Keratinocyte (primary cell): ENCODE data around the gene DPF3. TPM values are rescaled to one million over a fixed set of nuclear protein-coding genes. Genes with fewer than 3 reads are reported as not detected.

Experiments
- DNase-seq: peaks from one replicate; pipeline ENCODE4 v3.0.0-alpha.2; 2011; ENCODE audit warnings: low read depth, missing footprints, low spot score
- FAIRE-seq: peaks from 2 replicates; lab custom pipeline; 2011; peaks lifted over from hg19 to GRCh38; lab: Jason Lieb, UNC
- H2AFZ ChIP-seq: 2 replicates; pipeline ENCODE4 v1.6.0; 2012; ENCODE audit warnings: low read length, control low read depth, inconsistent platforms; ENCODE audit not compliant: control insufficient read depth
- H3K27ac ChIP-seq: 2 replicates; pipeline ENCODE4 v1.5.1; 2011; ENCODE audit warnings: low read length; ENCODE audit not compliant: control insufficient read depth, insufficient read depth
- H3K27me3 ChIP-seq: 3 replicates; pipeline ENCODE4 v1.6.0; 2011; ENCODE audit warnings: low read length; ENCODE audit not compliant: control insufficient read depth, insufficient read depth; ENCODE audit errors: extremely low read depth
- H3K36me3 ChIP-seq, 2 experiments: 2 replicates in 1 of 2; 3 replicates in 1 of 2; pipeline ENCODE4 v1.5.1; 2011; ENCODE audit warnings: low read length in 2 of 2, mild to moderate bottlenecking in 1 of 2; ENCODE audit not compliant: control insufficient read depth in 2 of 2, insufficient read depth in 2 of 2; ENCODE audit errors: extremely low read depth in 1 of 2
- H3K4me1 ChIP-seq: 3 replicates; pipeline ENCODE4 v1.5.1; 2011; ENCODE audit warnings: low read length; ENCODE audit not compliant: control insufficient read depth, insufficient read depth; ENCODE audit errors: extremely low read depth
- H3K4me2 ChIP-seq: 3 replicates; pipeline ENCODE4 v1.6.0; 2011; ENCODE audit warnings: low read depth, low read length; ENCODE audit not compliant: control insufficient read depth, insufficient read depth; ENCODE audit errors: extremely low read depth
- H3K4me3 ChIP-seq, 3 experiments: fragments of 200-600 bp in 1 of 3; sonication (generic) in 1 of 3; 2 replicates in 2 of 3; 3 replicates in 1 of 3; pipeline ENCODE4 v1.5.1; 2011 to 2016; ENCODE audit warnings: low read length in 3 of 3, mild to moderate bottlenecking in 3 of 3, control low read depth in 2 of 3, inconsistent platforms in 1 of 3, low read depth in 1 of 3, mixed read lengths in 1 of 3, mixed run types in 1 of 3, moderate library complexity in 1 of 3; ENCODE audit not compliant: control insufficient read depth in 2 of 3, insufficient read depth in 2 of 3; ENCODE audit errors: extremely low read depth in 1 of 3
- H3K79me2 ChIP-seq: 2 replicates; pipeline ENCODE4 v1.6.0; 2012; ENCODE audit warnings: low read length; ENCODE audit not compliant: control insufficient read depth, insufficient read depth
- H3K9ac ChIP-seq: 3 replicates; pipeline ENCODE4 v1.6.0; 2011; ENCODE audit warnings: low read length; ENCODE audit not compliant: control insufficient read depth, insufficient read depth; ENCODE audit errors: extremely low read depth
- H3K9me1 ChIP-seq: 3 replicates; pipeline ENCODE4 v1.6.0; 2011; ENCODE audit warnings: low read length; ENCODE audit not compliant: control insufficient read depth, insufficient read depth; ENCODE audit errors: extremely low read depth
- H3K9me3 ChIP-seq: 2 replicates; pipeline ENCODE4 v1.5.1; 2012; ENCODE audit warnings: low read depth, low read length; ENCODE audit not compliant: control insufficient read depth
- H4K20me1 ChIP-seq: 3 replicates; pipeline ENCODE4 v1.6.0; 2011; ENCODE audit warnings: low read length; ENCODE audit not compliant: control insufficient read depth, insufficient read depth; ENCODE audit errors: extremely low read depth
- EZH2 ChIP-seq: IDR thresholded peaks from one replicate; pipeline ENCODE4 v1.6.1; 2012; ENCODE audit warnings: inconsistent platforms, mild to moderate bottlenecking, low read length, moderate library complexity
- dilution Hi-C: fragments of 300-500 bp; cut with MboI; formaldehyde crosslinking; loops from one replicate; pipeline ENCODE4 v1.7.0; 2020; ENCODE audit warnings: low sequenced_read_pairs; ENCODE audit not compliant: extremely low pct_ligation_motif_present
- polyA plus RNA-seq, 5 experiments: library from polyadenylated mRNA; depleted of rRNA in 3 of 5; stranded (reverse) in 3 of 5; stranded (forward) in 1 of 5; unstranded in 1 of 5; fragments of >200 nt; gene quantifications; 1 replicate in 1 of 5; 2 replicates in 3 of 5; 3 replicates in 1 of 5; pipeline versions ENCODE4 v1.2.1 to v1.2.3, GENCODE V29; 2011 to 2012; ENCODE audit warnings: missing spikeins in 2 of 5, low read depth in 1 of 5, low replicate concordance in 1 of 5
- TF ChIP-seq, protein P1 (sequence below), 3 experiments: IDR thresholded peaks in 1 of 3; conservative IDR thresholded peaks in 1 of 3; optimal IDR thresholded peaks in 1 of 3; 2 replicates in 2 of 3; 3 replicates in 1 of 3; pipeline versions ENCODE3 to v1.5.1; 2011; ENCODE audit warnings: low read length in 3 of 3, mild to moderate bottlenecking in 3 of 3, moderate library complexity in 2 of 3, control low read depth in 1 of 3, inconsistent platforms in 1 of 3; ENCODE audit not compliant: insufficient read depth in 2 of 3; ENCODE audit errors: extremely low read depth in 1 of 3

The DPF3 gene
- polyA plus RNA-seq, 1 donor (not counting 4 experiments of a cell fraction or from before 2014, with no cell fraction given) = 1.1 TPM

- H3K4me2 ChIP-seq = no peak overlapping the region
- H3K79me2 ChIP-seq = no peaks in the 10 kb centered on the region
- DNase-seq = no peak
- dilution Hi-C loops = no loop called here
- no peaks in the 10 kb centered on the region for H3K9me3 ChIP-seq
- peaks cover 9% of the 10 kb centered on the region for H3K4me1 ChIP-seq
- FAIRE-seq = no peak
- no peak overlapping the region for H3K9ac ChIP-seq
- no peaks in the 10 kb centered on the region for H3K27me3 ChIP-seq
- H3K27ac ChIP-seq = no peak overlapping the region
- H4K20me1 ChIP-seq = no peaks in the 10 kb centered on the region
- TF ChIP-seq EZH2 = no peak
- TF ChIP-seq, protein P1, sequence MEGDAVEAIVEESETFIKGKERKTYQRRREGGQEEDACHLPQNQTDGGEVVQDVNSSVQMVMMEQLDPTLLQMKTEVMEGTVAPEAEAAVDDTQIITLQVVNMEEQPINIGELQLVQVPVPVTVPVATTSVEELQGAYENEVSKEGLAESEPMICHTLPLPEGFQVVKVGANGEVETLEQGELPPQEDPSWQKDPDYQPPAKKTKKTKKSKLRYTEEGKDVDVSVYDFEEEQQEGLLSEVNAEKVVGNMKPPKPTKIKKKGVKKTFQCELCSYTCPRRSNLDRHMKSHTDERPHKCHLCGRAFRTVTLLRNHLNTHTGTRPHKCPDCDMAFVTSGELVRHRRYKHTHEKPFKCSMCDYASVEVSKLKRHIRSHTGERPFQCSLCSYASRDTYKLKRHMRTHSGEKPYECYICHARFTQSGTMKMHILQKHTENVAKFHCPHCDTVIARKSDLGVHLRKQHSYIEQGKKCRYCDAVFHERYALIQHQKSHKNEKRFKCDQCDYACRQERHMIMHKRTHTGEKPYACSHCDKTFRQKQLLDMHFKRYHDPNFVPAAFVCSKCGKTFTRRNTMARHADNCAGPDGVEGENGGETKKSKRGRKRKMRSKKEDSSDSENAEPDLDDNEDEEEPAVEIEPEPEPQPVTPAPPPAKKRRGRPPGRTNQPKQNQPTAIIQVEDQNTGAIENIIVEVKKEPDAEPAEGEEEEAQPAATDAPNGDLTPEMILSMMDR (optimal IDR thresholded peaks at IDR 0.05 in 1 of 3, IDR thresholded peaks at IDR 0.05 in 1 of 3, conservative IDR thresholded peaks at IDR 0.05 in 1 of 3; ENCODE audit: extremely low read depth in 1 of 3, insufficient read depth in 2 of 3, low read length in 3 of 3) = no peak
- H3K4me3 ChIP-seq = no peak overlapping the region
- no peak overlapping the region for H2AFZ ChIP-seq
- no peaks in the 10 kb centered on the region for H3K9me1 ChIP-seq
- no peaks in the 10 kb centered on the region for H3K36me3 ChIP-seq
Measured at GRCh38 chr14:72677664-72678063, 216.2 kb downstream of the DPF3 start.

GRCh38 chr14:72675126-72675525 is 218.8 kb downstream of the DPF3 start:
- Histone ChIP-seq H3K4me1 (peaks cover 2% of the 10 kb centered on the region), H3K9ac (no peak overlapping the region), H3K27ac (no peak overlapping the region), H3K79me2 (no peaks in the 10 kb centered on the region), H3K27me3 (no peaks in the 10 kb centered on the region), H3K36me3 (no peaks in the 10 kb centered on the region), H3K4me3 (no peak overlapping the region), H2AFZ (no peak overlapping the region), H3K9me3 (no peaks in the 10 kb centered on the region), H3K4me2 (no peak overlapping the region), H4K20me1 (no peaks in the 10 kb centered on the region), H3K9me1 (no peaks in the 10 kb centered on the region)
- FAIRE-seq (no peak), DNase-seq (no peak)
- dilution Hi-C loops = no loop called here
- no peak for TF ChIP-seq EZH2
- TF ChIP-seq, protein P1 (optimal IDR thresholded peaks at IDR 0.05 in 1 of 3, IDR thresholded peaks at IDR 0.05 in 1 of 3, conservative IDR thresholded peaks at IDR 0.05 in 1 of 3; ENCODE audit: extremely low read depth in 1 of 3, insufficient read depth in 2 of 3, low read length in 3 of 3) = no peak
